Hepatocyte (in vitro differentiated cells): ENCODE results near the gene PRM2. TPM values are rescaled to one million over a fixed set of nuclear protein-coding genes. Genes with fewer than 3 reads are reported as not detected.

ENCODE experiments used
- DNase-seq: peaks from one replicate; pipeline ENCODE4 v3.0.0-alpha.2; 2016; ENCODE audit warnings: low spot score
- H2AFZ ChIP-seq: fragments of 200-600 bp; sonication (generic); 2 replicates; pipeline ENCODE4 v1.6.0; 2016; ENCODE audit warnings: antibody characterized with exemption, mild to moderate bottlenecking
- H3K27ac ChIP-seq: fragments of 200-600 bp; sonication (generic); 2 replicates; pipeline ENCODE4 v1.5.1; 2016; ENCODE audit warnings: mild to moderate bottlenecking
- H3K27me3 ChIP-seq: fragments of 200-600 bp; sonication (generic); 2 replicates; pipeline ENCODE4 v1.6.1; 2016
- H3K36me3 ChIP-seq: fragments of 200-600 bp; sonication (generic); replicated peaks from 2 replicates; pipeline ENCODE4 v1.5.1; 2016; ENCODE audit warnings: low read depth; ENCODE audit not compliant: insufficient read depth
- H3K4me1 ChIP-seq: fragments of 200-600 bp; sonication (generic); 2 replicates; pipeline ENCODE4 v1.5.1; 2016; ENCODE audit warnings: mild to moderate bottlenecking, moderate library complexity; ENCODE audit not compliant: insufficient read depth
- H3K4me2 ChIP-seq: fragments of 200-600 bp; sonication (generic); 2 replicates; pipeline ENCODE4 v1.6.0; 2016
- H3K4me3 ChIP-seq: fragments of 200-600 bp; sonication (generic); 2 replicates; pipeline ENCODE4 v1.5.1; 2016; ENCODE audit warnings: mild to moderate bottlenecking
- H3K79me2 ChIP-seq: fragments of 200-600 bp; sonication (generic); 2 replicates; pipeline ENCODE4 v1.6.0; 2017; ENCODE audit warnings: mild to moderate bottlenecking
- H3K9me2 ChIP-seq: fragments of 200-600 bp; sonication (generic); replicated peaks from 2 replicates; pipeline ENCODE4 v1.6.0; 2017; ENCODE audit warnings: mild to moderate bottlenecking; ENCODE audit not compliant: insufficient read depth
- H3K9me3 ChIP-seq: fragments of 200-600 bp; sonication (generic); 2 replicates; pipeline ENCODE4 v1.5.1; 2016; ENCODE audit warnings: low read depth, mild to moderate bottlenecking
- H4K20me1 ChIP-seq: fragments of 200-600 bp; sonication (generic); 2 replicates; pipeline ENCODE4 v1.6.0; 2016; ENCODE audit warnings: mild to moderate bottlenecking; ENCODE audit not compliant: insufficient read depth, poor library complexity, severe bottlenecking
- EZH2 ChIP-seq: fragments of 200-600 bp; sonication (generic); IDR thresholded peaks from 2 replicates; pipeline ENCODE4 v1.6.1; 2016; ENCODE audit warnings: antibody characterized with exemption, mild to moderate bottlenecking, borderline replicate concordance
- EZH2phosphoT487 ChIP-seq: fragments of 200-600 bp; sonication (generic); IDR thresholded peaks from one replicate; pipeline ENCODE4 v1.6.1; 2018; ENCODE audit warnings: antibody characterized with exemption, mild to moderate bottlenecking, low read depth, moderate library complexity; ENCODE audit not compliant: unreplicated experiment, severe bottlenecking
- WGBS: methylation state at CpG from one replicate; pipeline ENCODE4 v1.1.6; 2016; ENCODE audit warnings: low lambda C conversion rate; ENCODE audit errors: missing lambda C conversion rate; 5-methylcytosine and 5-hydroxymethylcytosine counted together
- polyA plus RNA-seq: library from polyadenylated mRNA; unstranded; fragments of >200 nt; fragmentation: Nextera tagmentation; extraction: Ambion mirVana; gene quantifications from 2 replicates; pipeline ENCODE4 v1.2.1, GENCODE V29; 2016
- total RNA-seq: library from RNA; depleted of rRNA; stranded (reverse); fragments of >200 nt; gene quantifications from 2 replicates; pipeline ENCODE4 v1.2.3, GENCODE V29; 2014
- TF ChIP-seq, protein P1 (sequence below): fragments of 200-600 bp; sonication (generic); IDR thresholded peaks from 2 replicates; pipeline ENCODE4 v1.5.1; 2016; ENCODE audit warnings: antibody characterized with exemption, mild to moderate bottlenecking; ENCODE audit not compliant: poor library complexity

Gene PRM2
- total and polyA plus RNA-seq, 2 experiments from 2014 or later, result not detected

DNA sequence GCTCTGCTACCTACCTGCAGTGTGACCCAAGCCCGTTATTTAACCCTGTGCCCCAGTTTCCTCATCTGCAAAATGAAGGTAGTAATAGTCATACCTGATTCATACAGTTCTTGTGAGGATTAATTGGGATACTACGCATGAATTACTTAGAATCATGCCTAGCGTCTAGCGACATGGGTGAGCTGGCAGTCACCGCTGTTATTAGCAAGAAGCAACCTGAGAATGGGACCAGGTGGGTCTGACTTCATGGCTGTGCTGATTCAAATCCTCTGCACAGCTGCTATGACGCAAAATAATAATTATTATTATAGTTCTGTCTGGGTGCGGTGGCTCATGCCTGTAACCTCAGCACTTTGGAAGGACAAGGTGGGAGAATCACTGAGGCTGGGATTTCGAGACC, 28.1 kb downstream of the PRM2 start:
- Histone ChIP-seq H3K4me3 (no peak overlapping the region), H3K27ac (no peak overlapping the region), H3K79me2 (peaks cover 7% of the 10 kb centered on the region), H2AFZ (no peak overlapping the region), H3K9me3 (no peaks in the 10 kb centered on the region), H3K4me1 (no peaks in the 10 kb centered on the region), H4K20me1 (peaks cover 11% of the 10 kb centered on the region), H3K4me2 (no peak overlapping the region), H3K36me3 (no peaks in the 10 kb centered on the region), H3K9me2 (no peaks in the 10 kb centered on the region), H3K27me3 (no peaks in the 10 kb centered on the region)
- no peak for TF ChIP-seq EZH2phosphoT487
- TF ChIP-seq, protein P1, sequence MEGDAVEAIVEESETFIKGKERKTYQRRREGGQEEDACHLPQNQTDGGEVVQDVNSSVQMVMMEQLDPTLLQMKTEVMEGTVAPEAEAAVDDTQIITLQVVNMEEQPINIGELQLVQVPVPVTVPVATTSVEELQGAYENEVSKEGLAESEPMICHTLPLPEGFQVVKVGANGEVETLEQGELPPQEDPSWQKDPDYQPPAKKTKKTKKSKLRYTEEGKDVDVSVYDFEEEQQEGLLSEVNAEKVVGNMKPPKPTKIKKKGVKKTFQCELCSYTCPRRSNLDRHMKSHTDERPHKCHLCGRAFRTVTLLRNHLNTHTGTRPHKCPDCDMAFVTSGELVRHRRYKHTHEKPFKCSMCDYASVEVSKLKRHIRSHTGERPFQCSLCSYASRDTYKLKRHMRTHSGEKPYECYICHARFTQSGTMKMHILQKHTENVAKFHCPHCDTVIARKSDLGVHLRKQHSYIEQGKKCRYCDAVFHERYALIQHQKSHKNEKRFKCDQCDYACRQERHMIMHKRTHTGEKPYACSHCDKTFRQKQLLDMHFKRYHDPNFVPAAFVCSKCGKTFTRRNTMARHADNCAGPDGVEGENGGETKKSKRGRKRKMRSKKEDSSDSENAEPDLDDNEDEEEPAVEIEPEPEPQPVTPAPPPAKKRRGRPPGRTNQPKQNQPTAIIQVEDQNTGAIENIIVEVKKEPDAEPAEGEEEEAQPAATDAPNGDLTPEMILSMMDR, result no peak
- TF ChIP-seq EZH2, result no peak
- DNase-seq, result no peak
- WGBS, result 97% methylated on average over 8 of the region's 8 CpGs

GRCh38 chr16:11245988-11246387, 30.3 kb downstream of the PRM2 start:
- Histone ChIP-seq H3K9me2 (no peaks in the 10 kb centered on the region), H3K79me2 (no peaks in the 10 kb centered on the region), H3K36me3 (no peaks in the 10 kb centered on the region), H2AFZ (no peak overlapping the region), H3K27ac (no peak overlapping the region), H3K27me3 (no peaks in the 10 kb centered on the region), H3K4me3 (no peak overlapping the region), H3K9me3 (no peaks in the 10 kb centered on the region), H4K20me1 (no peaks in the 10 kb centered on the region), H3K4me1 (no peaks in the 10 kb centered on the region), H3K4me2 (no peak overlapping the region)
- no peak for DNase-seq
- TF ChIP-seq EZH2phosphoT487 (no peak), EZH2 (no peak)
- TF ChIP-seq, protein P1, result no peak

DNA sequence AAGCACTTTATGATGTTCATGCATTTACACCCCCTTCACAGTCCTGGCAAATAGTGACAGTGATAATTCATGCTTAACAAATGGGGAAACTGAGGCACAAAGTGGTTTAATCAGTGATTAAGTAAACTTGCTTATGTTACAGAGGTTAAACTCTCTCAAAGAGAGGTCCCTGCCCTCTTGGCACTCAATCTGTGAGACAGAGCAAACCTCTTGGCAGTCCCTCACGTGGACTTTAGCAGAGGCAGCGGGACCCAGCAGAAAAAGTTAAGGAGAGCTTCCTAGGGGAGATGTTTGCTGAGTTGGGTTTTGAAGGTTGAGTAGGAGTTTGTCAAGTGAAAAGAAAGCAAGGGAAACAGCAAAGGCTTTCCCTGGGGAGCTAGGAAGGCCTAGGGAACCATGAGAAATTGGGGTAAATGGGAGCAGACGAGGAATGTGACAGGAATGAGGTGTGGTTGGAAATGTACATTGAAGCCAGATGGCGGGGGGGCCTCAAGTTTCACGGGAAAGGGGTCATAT, 31.0 kb downstream of the PRM2 start:
- H3K27ac ChIP-seq, result no peak overlapping the region
- H3K4me1 ChIP-seq, result no peaks in the 10 kb centered on the region
- WGBS, result 73% methylated on average over 5 of the region's 5 CpGs
- H3K4me3 ChIP-seq, result no peak overlapping the region
- H2AFZ ChIP-seq, result no peak overlapping the region
- no peaks in the 10 kb centered on the region for H3K9me2 ChIP-seq
- H3K9me3 ChIP-seq, result no peaks in the 10 kb centered on the region
- no peaks in the 10 kb centered on the region for H4K20me1 ChIP-seq
- no peak overlapping the region for H3K4me2 ChIP-seq
- TF ChIP-seq EZH2, result no peak
- TF ChIP-seq, protein P1, result no peak
- no peak for TF ChIP-seq EZH2phosphoT487
- no peaks in the 10 kb centered on the region for H3K79me2 ChIP-seq
- H3K27me3 ChIP-seq, result no peaks in the 10 kb centered on the region
- H3K36me3 ChIP-seq, result no peaks in the 10 kb centered on the region
- DNase-seq, result no peak

DNA sequence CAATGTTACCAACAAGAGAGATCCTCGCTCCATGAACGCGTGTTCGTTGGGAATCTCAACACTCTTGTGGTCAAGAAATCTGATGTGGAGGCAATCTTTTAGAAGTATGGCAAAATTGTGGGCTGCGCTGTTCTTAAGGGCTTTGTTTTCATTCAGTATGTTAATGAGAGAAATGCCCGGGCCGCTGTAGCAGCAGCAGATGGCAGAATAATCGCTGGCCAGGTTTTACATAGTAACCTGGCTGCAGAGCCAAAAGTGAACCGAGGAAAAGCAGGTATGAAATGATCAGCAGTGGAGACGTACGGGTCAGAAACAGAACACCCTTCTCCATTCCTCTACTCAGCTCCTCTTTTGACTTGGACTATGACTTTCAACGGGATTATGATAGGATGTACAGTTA, 33.6 kb downstream of the PRM2 start:
- no peak overlapping the region for H3K27ac ChIP-seq
- no peaks in the 10 kb centered on the region for H3K4me1 ChIP-seq
- no peaks in the 10 kb centered on the region for H3K36me3 ChIP-seq
- TF ChIP-seq EZH2 (no peak), EZH2phosphoT487 (no peak)
- TF ChIP-seq, protein P1, result no peak
- no peaks in the 10 kb centered on the region for H3K9me3 ChIP-seq
- H2AFZ ChIP-seq, result no peak overlapping the region
- no peaks in the 10 kb centered on the region for H4K20me1 ChIP-seq
- H3K4me3 ChIP-seq, result no peak overlapping the region
- H3K9me2 ChIP-seq, result no peaks in the 10 kb centered on the region
- no peaks in the 10 kb centered on the region for H3K27me3 ChIP-seq
- WGBS, result 85% methylated on average over 12 of the region's 12 CpGs
- no peak overlapping the region for H3K4me2 ChIP-seq
- no peak for DNase-seq
- H3K79me2 ChIP-seq, result no peaks in the 10 kb centered on the region
